K562 (cell line): ENCODE data around the gene ZNHIT1. TPM values are rescaled to one million over a fixed set of nuclear protein-coding genes. Genes with fewer than 3 reads are reported as not detected.
A peak's percentile ranks its signal among the peaks of the same experiment; 100 is the strongest.

Source experiments
- ATAC-seq: fragments of 200-7000 bp; cut with Tn5 transposase; 3 replicates; pipeline ENCODE4 v1.9.1; 2020; ENCODE audit warnings: moderate library complexity
- BruUV-seq: library from RNA; stranded (reverse); fragments of 400-500 nt; replicated peaks from 2 replicates; lab custom pipeline; 2021; lab: Mats Ljungman, UMichigan
- CTCF ChIA-PET: fragments of 300-600 bp; formaldehyde crosslinking; extraction: SDS; loops from one replicate; lab custom pipeline; 2021; ENCODE audit warnings: low intra/inter-chr PET ratio; lab: Yijun Ruan, JAX
- POLR2A ChIA-PET: fragments of 300-600, 350-650 bp; sonication (Branson Sonifier 250); formaldehyde crosslinking; extraction: SDS; loops from one replicate; lab custom pipeline; 2021; ENCODE audit warnings: antibody characterized with exemption, inconsistent platforms; lab: Yijun Ruan, JAX
- DNase-seq, 4 experiments: peaks; one replicate each; pipeline versions ENCODE4 v3.0.0 to v3.0.0-alpha.2; 2011 to 2018; ENCODE audit warnings: low spot score in 3 of 4, mixed read lengths in 3 of 4; ENCODE audit errors: extremely low read depth in 1 of 4
- FAIRE-seq: peaks from 2 replicates; lab custom pipeline; 2011; peaks lifted over from hg19 to GRCh38; lab: Jason Lieb, UNC
- H2AFZ ChIP-seq: 2 replicates; pipeline ENCODE4 v1.6.0; 2011; ENCODE audit warnings: low read depth, low read length, control low read depth, inconsistent platforms
- H3K27ac ChIP-seq: fragments of 200-600 bp; 3 replicates; pipeline ENCODE4 v1.8.0; 2011; ENCODE audit warnings: low read depth, mild to moderate bottlenecking, control low read depth, inconsistent platforms, low read length, moderate library complexity, mixed read lengths; ENCODE audit errors: extremely low read depth
- H3K27me3 ChIP-seq, 2 experiments: fragments of 300-600 bp in 1 of 2; 2 replicates in 1 of 2; 3 replicates in 1 of 2; pipeline versions ENCODE4 v1.6.0 to v1.8.0; 2011; ENCODE audit warnings: inconsistent platforms in 2 of 2, low read length in 2 of 2, mild to moderate bottlenecking in 1 of 2, mixed read lengths in 1 of 2, moderate library complexity in 1 of 2; ENCODE audit not compliant: control insufficient read depth in 2 of 2, insufficient read depth in 2 of 2
- H3K36me3 ChIP-seq: fragments of 300-600 bp; 3 replicates; pipeline ENCODE4 v1.8.0; 2011; ENCODE audit warnings: mild to moderate bottlenecking, low read length, inconsistent platforms; ENCODE audit not compliant: control insufficient read depth, insufficient read depth
- H3K4me1 ChIP-seq, 2 experiments: fragments of 200-600 bp in 1 of 2; replicated peaks in 1 of 2; 2 replicates in 1 of 2; 3 replicates in 1 of 2; pipeline versions ENCODE4 v1.5.1 to v1.8.0; 2011; ENCODE audit warnings: inconsistent platforms in 2 of 2, low read length in 2 of 2, mild to moderate bottlenecking in 1 of 2, mixed read lengths in 1 of 2, moderate library complexity in 1 of 2; ENCODE audit not compliant: control insufficient read depth in 2 of 2, insufficient read depth in 2 of 2
- H3K4me2 ChIP-seq: 2 replicates; pipeline ENCODE4 v1.6.1; 2011; ENCODE audit warnings: low read length, control low read depth, inconsistent platforms, mixed read lengths; ENCODE audit not compliant: insufficient read depth
- H3K4me3 ChIP-seq: fragments of 200-600 bp; sonication (generic), shearing (Covaris generic); 2 replicates; pipeline ENCODE4 v1.5.1; 2016; ENCODE audit warnings: control low read depth, inconsistent platforms
- H3K79me2 ChIP-seq: fragments of 200-600 bp; 3 replicates; pipeline ENCODE4 v1.8.0; 2011; ENCODE audit warnings: low read length, inconsistent platforms; ENCODE audit not compliant: control insufficient read depth, insufficient read depth
- H3K9ac ChIP-seq, 2 experiments: 2 replicates each; pipeline versions ENCODE4 v1.6.0 to v1.6.1; 2011; ENCODE audit warnings: low read depth in 2 of 2, low read length in 2 of 2, control low read depth in 1 of 2, inconsistent platforms in 1 of 2, mild to moderate bottlenecking in 1 of 2, mixed read lengths in 1 of 2; ENCODE audit not compliant: insufficient read depth in 1 of 2
- H3K9me1 ChIP-seq: one replicate; pipeline ENCODE4 v1.6.0; 2011; ENCODE audit warnings: inconsistent platforms, mild to moderate bottlenecking, low read length, moderate library complexity; ENCODE audit not compliant: control insufficient read depth, insufficient read depth
- H3K9me3 ChIP-seq: replicated peaks from 2 replicates; pipeline ENCODE4 v1.5.1; 2011; ENCODE audit warnings: low read depth, low read length, inconsistent platforms; ENCODE audit not compliant: control insufficient read depth, insufficient read depth
- H4K20me1 ChIP-seq: replicated peaks from 2 replicates; pipeline ENCODE4 v1.6.1; 2011; ENCODE audit warnings: low read length, inconsistent platforms, mixed read lengths; ENCODE audit not compliant: control insufficient read depth, insufficient read depth
- C11orf30 ChIP-seq: fragments of 450-650 bp; IDR thresholded peaks from 2 replicates; pipeline ENCODE4 v1.6.1; 2016; ENCODE audit warnings: low read depth, mild to moderate bottlenecking
- CHAMP1 ChIP-seq: fragments of 450-650 bp; IDR thresholded peaks from 2 replicates; pipeline ENCODE4 v1.6.1; 2016; ENCODE audit warnings: mild to moderate bottlenecking
- FOXM1 ChIP-seq, 2 experiments: fragments of 450-650 bp in 1 of 2; sonication (generic) in 1 of 2; formaldehyde crosslinking in 1 of 2; IDR thresholded peaks; 2 replicates each; pipeline versions ENCODE4 v1.6.1 to v1.9.0; 2017 to 2022; ENCODE audit warnings: low read depth in 2 of 2, mild to moderate bottlenecking in 2 of 2, missing genetic modification reagents in 1 of 2, moderate library complexity in 1 of 2
- KAT2B ChIP-seq: IDR thresholded peaks from one replicate; pipeline ENCODE4 v1.6.1; 2012; ENCODE audit warnings: low read depth, mild to moderate bottlenecking, control low read depth, inconsistent platforms, low read length, moderate library complexity
- NONO ChIP-seq, 2 experiments: fragments of 200-400 bp in 1 of 2; fragments of 450-650 bp in 1 of 2; formaldehyde crosslinking in 1 of 2; IDR thresholded peaks; 2 replicates each; pipeline ENCODE4 v1.6.1; 2017; ENCODE audit warnings: low read depth in 2 of 2, mild to moderate bottlenecking in 2 of 2, moderate library complexity in 2 of 2, low read length in 1 of 2
- TEAD1 ChIP-seq, 2 experiments: fragments of 450-650 bp in 1 of 2; sonication (generic) in 1 of 2; formaldehyde crosslinking; IDR thresholded peaks; 2 replicates each; pipeline versions ENCODE4 v1.4.0 to v1.8.0; 2020 to 2022; ENCODE audit warnings: mild to moderate bottlenecking in 2 of 2, missing genetic modification reagents in 1 of 2
- XRCC5 ChIP-seq: fragments of 200-400 bp; formaldehyde crosslinking; IDR thresholded peaks from 2 replicates; pipeline ENCODE4 v1.6.1; 2017; ENCODE audit warnings: low read depth, mild to moderate bottlenecking, low read length
- ZNF431 ChIP-seq: sonication (generic); formaldehyde crosslinking; IDR thresholded peaks from 2 replicates; pipeline ENCODE4 v1.8.0; 2022; ENCODE audit warnings: mild to moderate bottlenecking, missing genetic modification reagents
- WGBS: fragments of 100-300 bp; shearing (Covaris generic); methylation state at CpG from one replicate; pipeline ENCODE4 v1.1.6; 2016; ENCODE audit warnings: low coverage, mixed read lengths; ENCODE audit not compliant: insufficient coverage; ENCODE audit errors: missing lambda C conversion rate; 5-methylcytosine and 5-hydroxymethylcytosine counted together
- in situ Hi-C: fragments of 300-500 bp; cut with MboI; formaldehyde crosslinking; loops from 4 replicates; pipeline ENCODE4 v1.15.0; 2018; ENCODE audit warnings: inconsistent platforms, mixed read lengths
- intact Hi-C: fragments of 100-400 bp; cut with micrococcal nuclease; formaldehyde crosslinking; loops from 2 replicates; pipeline ENCODE4 v1.14.2; 2022
- polyA plus RNA-seq, 8 experiments: library from polyadenylated mRNA; depleted of rRNA in 4 of 8; stranded (reverse) in 5 of 8; unstranded in 3 of 8; fragments of >200 nt; fragmentation: Nextera tagmentation in 2 of 8; fragmentation: Illumina TruSeq in 1 of 8; extraction: Ambion mirVana in 2 of 8; extraction: Trizol in 1 of 8; gene quantifications; 2 replicates each; pipeline versions ENCODE4 v1.2.1 to v1.2.3, GENCODE V29; 2011 to 2014; ENCODE audit warnings: inconsistent platforms in 1 of 8, missing spikeins in 1 of 8
- total RNA-seq, 7 experiments: library from RNA; depleted of rRNA in 6 of 7; stranded (reverse); fragments of >200 nt in 6 of 7; fragmentation: Illumina TruSeq in 2 of 7; extraction: Trizol in 2 of 7; gene quantifications; 2 replicates each; pipeline versions ENCODE4 v1.2.1 to v1.2.3, GENCODE V29; 2011 to 2021; ENCODE audit warnings: low replicate concordance in 1 of 7
- TF ChIP-seq, protein P1 (sequence below): fragments of 450-650 bp; IDR thresholded peaks from 2 replicates; pipeline ENCODE4 v1.6.1; 2014; ENCODE audit warnings: low read depth, mild to moderate bottlenecking, moderate library complexity, borderline replicate concordance
- TF ChIP-seq, protein P2 (sequence below): sonication (generic); formaldehyde crosslinking; IDR thresholded peaks from 2 replicates; pipeline ENCODE4 v1.8.0; 2022; ENCODE audit warnings: mild to moderate bottlenecking, missing genetic modification reagents

Gene ZNHIT1
- total and polyA plus RNA-seq, 9 of the 15 experiments (the other 6 are each of a cell fraction or from before 2014, with no cell fraction given): 6.4 to 162 (median 70.1) TPM

- no peak for TF ChIP-seq CHAMP1
- TF ChIP-seq C11orf30: peak; percentile 32; the same call in 1 of the 2 replicates
- no peak for TF ChIP-seq KAT2B
Observed at GRCh38 chr7:101216001-101216859, 1.7 kb upstream of the ZNHIT1 start (continued).

DNA sequence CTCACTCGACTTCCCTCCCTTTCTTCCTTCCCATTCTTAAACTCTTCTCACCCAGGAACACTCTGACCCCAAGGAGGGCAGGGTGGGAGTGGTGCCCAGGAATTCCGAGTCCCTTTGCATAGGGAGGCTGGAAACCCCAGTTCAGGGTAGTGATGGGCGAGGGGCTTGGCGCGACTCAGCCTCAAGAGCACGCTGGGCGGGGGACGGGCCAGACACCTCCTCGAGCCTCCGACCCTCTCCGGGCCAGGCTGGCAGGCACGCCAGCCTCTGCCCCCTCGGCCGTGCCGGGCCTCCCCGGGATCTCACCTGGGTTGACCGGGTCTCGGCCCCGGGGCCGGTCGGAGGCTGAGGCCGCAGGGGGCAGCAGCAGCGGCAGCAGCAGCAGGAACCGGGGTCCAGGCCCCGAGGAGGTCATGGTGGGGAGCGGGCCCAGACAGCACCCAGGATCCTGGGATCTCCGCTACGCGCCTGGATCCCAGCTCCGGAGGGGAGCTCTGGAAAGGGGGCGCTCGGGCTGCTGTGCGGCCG is 1.0 kb upstream of the ZNHIT1 start:
- ChIA-PET CTCF (interaction anchor here (0.9 to 1.0 kb wide), 2 partner anchors 26 to 66 kb away, joined by 3 read pairs; no protein-coding TSS in a partner anchor), POLR2A (interaction anchor here (0.7 to 2.4 kb wide), 10 partner anchors 11 to 79 kb away, joined by 3 to 19 read pairs (median 4); partner anchors contain the start of gene CLDN15)
- no peaks in the 10 kb centered on the region for H4K20me1 ChIP-seq
- H3K4me3 ChIP-seq: peak overlapping the region; percentile 67
- peaks cover 39% of the 10 kb centered on the region; the same call in 2 of the 3 replicates for H3K36me3 ChIP-seq
- H3K9me3 ChIP-seq: no peaks in the 10 kb centered on the region
- peaks cover 6% of the 10 kb centered on the region for H3K9me1 ChIP-seq
- under 1% methylated on average over 26 of the region's 34 CpGs for WGBS
- peak overlapping the region; percentile 96 for H3K4me2 ChIP-seq
- DNase-seq (no peak), ATAC-seq (peak; percentile 55), FAIRE-seq (no peak)
- BruUV-seq: no TSS peak
- H3K79me2 ChIP-seq: peaks cover 46% of the 10 kb centered on the region
- peak overlapping the region; percentile 88 to 92 for H3K9ac ChIP-seq
- H3K27me3 ChIP-seq: no peaks in the 10 kb centered on the region
- intact Hi-C loops: loop anchor here (1.0 kb wide), 1 partner anchor 25 kb away; no protein-coding TSS in a partner anchor
- in situ Hi-C loops: no loop called here
- peak overlapping the region; percentile 97 for H2AFZ ChIP-seq
- H3K4me1 ChIP-seq: peaks cover 22 to 39% of the 10 kb centered on the region in 2 experiments
- H3K27ac ChIP-seq: peak overlapping the region; percentile 95
- TF ChIP-seq ZNF431 (CRISPR knock-in tag) (0 out of 2 replicates have a peak, but pooled peaks have one; percentile 13), XRCC5 (0 out of 2 replicates have a peak, but pooled peaks have one; percentile 64), TEAD1 (CRISPR knock-in tag; IDR thresholded peaks at IDR 0.05) (0 out of 4 replicates have a peak, but pooled peaks of 1 of the 2 experiments have one; percentile 15), FOXM1 (IDR thresholded peaks at IDR 0.05; ENCODE audit: low read depth) (no peak), FOXM1 (CRISPR knock-in tag; IDR thresholded peaks at IDR 0.05; ENCODE audit: low read depth) (no peak), NONO (IDR thresholded peaks at IDR 0.05; ENCODE audit: low read depth in 2 of 2, low read length in 1 of 2) (0 out of 4 replicates have a peak, but pooled peaks of 1 of the 2 experiments have one; percentile 3)
- TF ChIP-seq, protein P1, sequence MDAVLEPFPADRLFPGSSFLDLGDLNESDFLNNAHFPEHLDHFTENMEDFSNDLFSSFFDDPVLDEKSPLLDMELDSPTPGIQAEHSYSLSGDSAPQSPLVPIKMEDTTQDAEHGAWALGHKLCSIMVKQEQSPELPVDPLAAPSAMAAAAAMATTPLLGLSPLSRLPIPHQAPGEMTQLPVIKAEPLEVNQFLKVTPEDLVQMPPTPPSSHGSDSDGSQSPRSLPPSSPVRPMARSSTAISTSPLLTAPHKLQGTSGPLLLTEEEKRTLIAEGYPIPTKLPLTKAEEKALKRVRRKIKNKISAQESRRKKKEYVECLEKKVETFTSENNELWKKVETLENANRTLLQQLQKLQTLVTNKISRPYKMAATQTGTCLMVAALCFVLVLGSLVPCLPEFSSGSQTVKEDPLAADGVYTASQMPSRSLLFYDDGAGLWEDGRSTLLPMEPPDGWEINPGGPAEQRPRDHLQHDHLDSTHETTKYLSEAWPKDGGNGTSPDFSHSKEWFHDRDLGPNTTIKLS: no peak
- TF ChIP-seq, protein P2, sequence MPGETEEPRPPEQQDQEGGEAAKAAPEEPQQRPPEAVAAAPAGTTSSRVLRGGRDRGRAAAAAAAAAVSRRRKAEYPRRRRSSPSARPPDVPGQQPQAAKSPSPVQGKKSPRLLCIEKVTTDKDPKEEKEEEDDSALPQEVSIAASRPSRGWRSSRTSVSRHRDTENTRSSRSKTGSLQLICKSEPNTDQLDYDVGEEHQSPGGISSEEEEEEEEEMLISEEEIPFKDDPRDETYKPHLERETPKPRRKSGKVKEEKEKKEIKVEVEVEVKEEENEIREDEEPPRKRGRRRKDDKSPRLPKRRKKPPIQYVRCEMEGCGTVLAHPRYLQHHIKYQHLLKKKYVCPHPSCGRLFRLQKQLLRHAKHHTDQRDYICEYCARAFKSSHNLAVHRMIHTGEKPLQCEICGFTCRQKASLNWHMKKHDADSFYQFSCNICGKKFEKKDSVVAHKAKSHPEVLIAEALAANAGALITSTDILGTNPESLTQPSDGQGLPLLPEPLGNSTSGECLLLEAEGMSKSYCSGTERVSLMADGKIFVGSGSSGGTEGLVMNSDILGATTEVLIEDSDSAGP (CRISPR knock-in tag): no peak
